GM10847 (cell line): Measurements from ENCODE around the gene CFI.

Source experiments
- POLR2A ChIP-seq: IDR thresholded peaks from 2 replicates; pipeline ENCODE4 v1.6.1; 2011; ENCODE audit not compliant: insufficient read length; ENCODE audit errors: extremely low read depth

CFI gene

DNA sequence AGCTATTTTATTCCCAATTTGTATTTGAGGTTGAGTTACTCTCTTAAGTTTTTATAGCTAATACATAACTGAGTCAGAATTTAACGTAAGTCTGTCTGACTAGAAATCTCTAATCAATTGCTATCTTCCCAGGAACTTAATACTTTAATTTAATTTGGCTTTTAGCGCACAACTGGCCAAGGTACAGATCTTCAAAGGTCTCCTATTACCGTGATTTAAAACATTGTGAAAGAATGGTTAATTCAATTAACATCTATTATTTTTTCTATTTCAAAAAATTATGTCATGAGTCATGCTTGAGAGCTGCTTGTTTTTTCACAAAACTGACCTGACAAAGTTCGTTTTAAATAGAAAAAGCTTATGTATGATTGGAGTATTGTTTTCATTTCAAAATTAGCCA is 49.9 kb downstream of the CFI start:
- no peak for TF ChIP-seq POLR2A

DNA sequence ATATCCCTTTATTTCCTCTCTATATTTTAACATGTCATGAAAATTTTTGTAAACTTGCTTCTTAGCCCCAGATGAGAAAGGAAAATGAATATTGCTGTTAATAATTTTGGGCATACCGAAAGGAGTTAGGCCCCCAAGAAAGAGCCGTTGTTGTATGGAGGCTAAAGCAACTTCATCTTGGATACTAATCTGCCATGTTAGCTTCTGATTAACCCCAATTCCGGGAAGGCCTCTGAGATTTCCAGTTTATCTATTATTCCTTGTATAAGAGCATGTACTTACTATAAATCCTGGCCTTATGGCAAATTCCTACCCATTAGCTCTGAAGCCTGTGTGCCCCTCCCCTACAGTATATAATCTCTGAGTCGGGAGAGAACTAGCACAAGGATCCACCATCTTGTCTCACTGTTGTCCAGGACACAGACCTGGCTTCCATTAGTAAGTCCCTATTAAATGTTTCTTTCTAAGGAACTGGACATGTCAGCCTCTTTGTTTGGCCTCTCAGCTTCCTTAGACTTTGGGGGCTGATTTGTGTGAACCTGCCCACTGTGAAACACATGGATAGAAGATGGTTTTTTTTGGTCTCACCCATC is 51.1 kb downstream of the CFI start:
- TF ChIP-seq POLR2A, result no peak

DNA sequence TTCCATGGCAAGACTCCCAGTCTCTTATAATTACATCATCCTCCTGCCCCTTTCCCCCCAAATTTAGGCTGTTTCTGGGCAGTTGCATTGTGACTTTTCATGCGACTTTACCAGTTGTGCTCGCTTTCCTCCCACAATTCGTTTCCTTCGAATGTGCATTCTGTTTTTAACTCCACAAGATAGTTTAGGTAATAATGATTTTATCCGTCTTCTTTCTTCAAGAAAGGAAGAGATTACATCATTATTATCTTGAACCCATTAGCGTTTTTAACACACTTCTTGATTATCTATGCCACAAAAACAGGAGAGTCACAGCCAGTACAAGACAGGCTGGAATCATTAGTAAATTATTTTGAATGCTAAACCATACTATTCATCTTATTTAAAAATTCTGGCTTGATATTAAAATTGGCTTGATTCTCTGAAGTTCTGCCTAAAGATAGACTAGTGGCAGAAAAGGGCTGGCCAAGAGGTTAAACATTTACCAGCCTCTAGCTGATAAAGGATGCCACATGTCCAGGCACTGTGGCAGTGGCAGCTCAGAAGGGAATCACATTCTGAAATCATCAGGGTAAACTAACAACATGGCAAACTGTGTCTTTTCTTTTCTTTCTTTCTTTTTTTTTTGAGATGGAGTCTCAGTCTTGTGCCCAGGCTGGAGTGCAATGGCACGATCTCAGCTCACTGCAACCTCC is 52.3 kb downstream of the CFI start:
- no peak for TF ChIP-seq POLR2A

DNA sequence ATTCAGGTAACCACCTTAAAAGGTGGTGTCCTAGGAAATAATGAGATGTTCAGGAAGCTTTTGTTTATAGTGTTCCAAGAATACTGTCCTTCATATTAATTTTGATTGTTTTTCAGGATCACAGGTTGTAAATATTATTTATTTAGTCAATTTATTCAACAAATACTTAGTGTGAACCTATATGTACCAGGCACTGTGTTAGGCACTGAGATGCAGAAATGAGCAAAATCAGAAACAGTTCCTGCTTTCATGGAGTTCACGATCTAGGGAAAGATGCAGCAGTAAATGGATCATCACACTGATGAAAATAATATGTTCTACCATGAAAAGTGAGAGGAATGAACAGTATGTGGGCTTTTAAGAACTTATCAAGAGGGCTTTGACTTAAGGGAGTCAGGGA is 53.7 kb downstream of the CFI start:
- TF ChIP-seq POLR2A, result no peak

DNA sequence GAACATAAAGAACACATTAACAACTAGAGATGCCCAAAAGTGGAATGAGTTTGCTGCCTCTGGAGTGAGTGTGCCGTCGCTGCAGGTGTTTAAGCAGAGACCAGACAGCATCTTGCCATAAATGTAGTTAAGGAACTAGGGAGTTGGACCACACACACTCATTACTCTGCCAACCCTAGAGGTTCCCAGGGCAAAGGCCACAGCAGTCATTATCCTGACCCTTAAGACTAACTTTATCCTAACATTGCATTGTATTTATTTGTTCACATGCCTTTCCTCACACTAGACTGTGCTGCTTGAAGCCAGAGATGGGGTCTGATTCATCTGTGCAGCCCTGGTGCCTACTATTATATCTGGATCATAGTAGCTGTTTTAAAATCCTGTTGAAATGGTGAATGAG is 55.1 kb downstream of the CFI start:
- no peak for TF ChIP-seq POLR2A

DNA sequence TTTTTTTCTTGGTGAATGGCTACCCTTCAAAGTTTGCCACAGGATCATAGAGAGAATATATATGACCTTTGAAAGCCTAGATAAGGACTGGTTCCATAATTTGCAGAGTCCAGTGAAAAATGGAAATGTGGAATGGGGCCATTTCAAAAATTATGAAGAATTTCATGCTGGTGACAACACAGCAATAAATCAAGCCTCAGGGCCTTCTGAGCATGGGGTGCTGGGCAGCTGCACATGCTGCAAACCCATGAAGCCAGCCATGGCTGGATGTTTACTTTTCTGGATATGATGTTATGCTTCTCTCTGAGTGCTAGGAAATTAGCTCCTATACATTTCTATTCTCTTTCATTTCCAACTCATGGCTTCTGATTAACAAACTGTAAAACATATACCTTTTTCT is 56.0 kb downstream of the CFI start:
- TF ChIP-seq POLR2A, result no peak

DNA sequence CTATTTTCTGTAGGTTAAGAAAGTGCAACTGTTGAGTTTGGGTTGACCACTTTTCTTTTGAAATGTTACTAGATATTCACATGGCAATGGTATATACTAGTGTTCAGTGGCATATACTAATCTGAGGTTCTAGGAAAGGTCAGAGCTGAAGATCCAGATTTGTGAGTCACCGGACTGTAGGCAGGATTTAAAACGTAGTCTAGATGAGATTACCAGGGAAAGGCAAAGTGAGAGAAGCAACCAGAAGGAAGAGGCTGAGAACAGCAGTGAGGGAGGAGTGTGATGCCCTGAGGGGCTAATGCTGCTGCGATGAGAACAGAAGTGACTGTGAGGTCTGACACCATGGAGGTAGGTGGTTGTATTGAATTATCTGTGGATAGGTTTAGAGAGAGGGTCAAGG is 62.3 kb downstream of the CFI start:
- no peak for TF ChIP-seq POLR2A

DNA sequence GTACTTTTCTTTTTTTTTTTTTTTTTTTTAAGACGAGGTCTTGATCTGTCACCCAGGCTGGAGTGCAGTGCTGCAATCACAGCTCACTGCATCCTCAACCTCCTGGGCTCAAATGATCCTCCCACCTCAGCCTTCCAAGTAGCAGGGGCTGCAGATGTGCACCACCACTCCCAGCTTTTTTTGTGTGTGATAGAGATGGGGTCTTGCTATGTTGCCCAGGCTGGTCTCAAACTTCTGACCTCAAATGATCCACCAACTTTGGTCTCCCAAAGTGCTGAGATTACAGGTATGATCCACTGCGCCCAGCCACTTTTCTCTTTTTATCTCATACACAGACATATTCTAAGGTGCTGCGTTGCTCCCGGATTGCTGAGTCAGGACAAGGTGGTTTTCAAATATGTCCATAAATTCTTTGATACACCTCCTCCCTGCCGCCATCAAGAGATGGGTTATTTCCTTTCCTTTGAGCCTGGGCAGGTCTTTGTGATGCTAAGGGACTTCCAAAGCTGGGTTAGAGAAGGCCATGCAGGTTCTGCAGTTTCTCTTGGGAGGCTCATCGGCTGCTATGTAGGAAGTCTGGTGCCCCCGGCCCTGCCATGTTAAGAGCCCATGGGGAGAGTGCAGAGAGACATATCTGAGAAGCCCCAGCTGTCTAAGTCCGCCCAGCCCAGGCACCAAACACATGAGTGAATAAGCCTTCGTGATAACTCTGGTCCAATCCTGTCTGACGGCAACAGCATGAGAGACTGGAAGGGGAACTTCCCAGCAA is 63.5 kb downstream of the CFI start:
- TF ChIP-seq POLR2A, result no peak

DNA sequence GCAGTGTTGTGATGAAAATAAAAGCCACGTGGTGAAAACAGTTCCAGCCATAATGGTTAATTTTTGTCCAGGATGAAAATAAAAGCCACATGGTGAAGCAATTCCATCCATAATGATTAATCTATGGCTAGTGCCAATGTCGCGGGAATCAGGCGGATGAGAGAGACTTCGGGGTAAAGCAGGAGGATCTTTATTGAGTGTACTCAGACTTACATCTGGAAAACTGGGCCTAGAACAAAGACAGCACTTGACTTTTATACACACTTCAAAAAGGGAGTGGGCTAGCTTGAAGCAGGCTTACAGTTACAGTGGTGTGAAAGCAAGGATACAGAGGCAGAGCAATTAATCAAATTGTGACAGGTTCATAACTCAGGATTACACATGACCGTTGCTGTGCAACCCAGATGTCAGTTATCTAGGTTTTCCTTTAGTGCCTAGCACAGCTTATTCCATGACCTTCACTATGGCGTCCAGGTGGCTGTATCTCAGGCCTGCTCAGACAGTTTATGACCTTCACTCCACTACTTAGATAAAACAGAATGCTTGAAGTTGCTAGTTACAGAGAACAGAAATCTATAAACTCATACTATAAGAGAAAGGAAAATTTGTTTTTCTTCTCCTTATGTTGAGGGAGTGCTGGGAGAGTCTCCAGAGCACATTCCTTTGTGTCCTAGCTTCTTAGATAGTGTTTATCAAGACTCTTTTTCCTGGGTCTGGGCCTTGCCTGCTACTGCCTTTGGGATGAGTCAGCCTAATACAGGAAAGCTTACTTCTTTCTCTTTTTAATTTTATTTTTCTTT is 66.0 kb downstream of the CFI start:
- no peak for TF ChIP-seq POLR2A

DNA sequence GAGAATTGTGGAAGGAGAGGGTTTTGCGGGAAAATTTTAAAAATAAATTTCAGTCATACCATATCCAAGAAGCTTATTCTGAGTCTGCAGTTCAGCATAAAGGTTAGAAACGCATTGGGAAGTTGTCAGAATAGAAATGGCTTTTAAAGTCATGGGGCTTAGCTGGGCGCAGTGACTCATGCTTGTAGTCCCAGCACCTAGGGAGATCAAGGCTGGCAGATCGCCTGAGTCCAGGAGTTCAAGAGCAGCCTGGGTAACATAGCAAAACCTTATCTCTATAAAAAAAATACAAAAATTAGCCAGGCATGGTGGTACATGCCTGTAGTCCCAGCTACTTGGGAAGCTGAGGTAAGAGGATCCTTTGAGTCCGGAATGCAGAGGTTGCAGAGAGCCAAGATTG is 68.1 kb downstream of the CFI start:
- TF ChIP-seq POLR2A, result no peak

DNA sequence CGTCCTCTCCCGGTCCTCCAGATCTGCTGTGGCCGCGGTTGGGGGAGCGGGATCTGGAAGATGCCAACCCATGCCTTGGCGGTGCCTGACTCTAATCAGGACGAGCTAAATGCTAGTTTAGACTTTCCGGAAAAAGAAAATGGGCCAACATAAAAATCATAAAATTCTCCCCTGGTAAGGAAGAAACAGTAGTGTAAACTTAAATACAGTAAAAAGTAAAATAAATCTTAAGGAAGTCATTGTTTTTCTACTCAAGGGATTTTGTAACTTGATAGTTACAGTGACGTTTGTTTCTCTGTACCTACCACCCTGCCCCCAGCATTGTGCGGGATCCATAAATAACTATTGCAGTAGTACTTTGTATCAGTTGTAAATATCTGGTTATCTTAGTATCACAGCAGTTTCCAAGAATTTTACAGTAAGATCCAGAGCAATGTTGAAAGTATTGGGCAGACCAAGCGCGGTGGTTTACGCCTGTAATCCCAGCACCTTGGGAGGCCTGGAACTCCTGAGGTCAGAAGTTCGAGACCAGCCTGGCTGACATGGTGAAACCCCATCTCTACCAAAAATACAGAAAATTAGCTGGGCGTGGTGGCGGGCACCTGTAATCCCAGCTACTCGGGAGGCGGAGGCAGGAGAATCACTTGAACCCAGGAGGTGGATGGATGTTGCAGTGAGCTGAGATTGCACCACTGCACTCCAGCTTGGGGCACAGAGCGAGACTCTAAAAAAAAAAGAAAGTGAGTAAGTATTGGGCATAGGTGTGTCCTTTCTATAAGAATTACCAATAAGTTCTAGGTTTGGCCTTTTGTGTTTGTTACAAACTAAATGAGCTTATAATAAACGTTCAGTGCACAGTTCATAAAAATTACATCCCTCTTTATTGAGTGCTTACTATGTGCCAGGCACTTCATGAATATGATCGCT is 70.9 kb downstream of the CFI start:
- no peak for TF ChIP-seq POLR2A

DNA sequence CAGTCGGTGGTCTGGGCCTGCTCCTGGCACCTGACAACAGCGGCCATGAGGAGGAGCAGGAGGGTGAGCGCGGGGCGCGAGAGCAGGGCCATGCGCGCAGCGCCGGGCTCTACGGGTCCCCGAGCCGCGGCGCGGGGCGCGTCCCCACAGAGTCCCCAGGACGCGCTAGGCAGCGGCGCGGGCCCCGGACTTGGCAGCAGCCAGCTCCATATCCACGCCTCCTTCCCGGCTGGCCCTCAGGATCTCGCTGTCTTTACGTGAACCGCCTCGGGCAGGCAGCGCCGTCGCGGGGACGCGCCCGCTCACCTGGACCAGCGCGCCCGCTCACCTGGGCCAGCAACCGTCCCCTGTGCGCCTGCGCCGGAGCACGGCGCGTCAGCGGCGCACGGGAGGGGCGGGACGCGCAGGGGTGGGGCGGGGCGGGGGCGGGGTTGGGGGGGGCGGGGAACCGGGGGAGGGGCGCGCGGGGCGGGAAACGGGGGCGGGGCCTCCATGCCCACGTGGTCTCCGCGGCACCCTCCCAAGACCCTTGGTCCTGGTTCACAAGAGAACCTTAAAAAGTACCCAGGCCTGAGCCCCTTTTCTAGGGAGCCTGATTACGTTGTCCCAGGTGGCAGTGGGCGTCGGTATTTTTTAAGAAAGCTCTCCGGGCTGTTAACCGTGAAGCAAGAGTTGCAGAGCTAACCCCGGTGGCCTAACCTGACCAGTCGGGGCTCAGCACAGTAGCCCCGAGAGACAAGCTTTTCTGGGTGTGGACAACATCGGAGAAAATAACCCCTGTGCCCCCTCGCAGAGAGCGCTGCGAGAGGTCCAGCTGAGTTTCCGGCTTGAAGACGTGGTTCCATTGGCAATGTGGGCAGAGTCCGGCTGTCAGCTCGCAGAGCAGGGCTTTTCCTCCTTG is 71.8 kb downstream of the CFI start, which contains the start of gene PLA2G12A:
TSS of gene PLA2G12A (minus strand) at position 353 of the 901 bp plus-strand sequence. CDS start at position 92, 261 bp downstream.
- TF ChIP-seq POLR2A, result peak; percentile 42

DNA sequence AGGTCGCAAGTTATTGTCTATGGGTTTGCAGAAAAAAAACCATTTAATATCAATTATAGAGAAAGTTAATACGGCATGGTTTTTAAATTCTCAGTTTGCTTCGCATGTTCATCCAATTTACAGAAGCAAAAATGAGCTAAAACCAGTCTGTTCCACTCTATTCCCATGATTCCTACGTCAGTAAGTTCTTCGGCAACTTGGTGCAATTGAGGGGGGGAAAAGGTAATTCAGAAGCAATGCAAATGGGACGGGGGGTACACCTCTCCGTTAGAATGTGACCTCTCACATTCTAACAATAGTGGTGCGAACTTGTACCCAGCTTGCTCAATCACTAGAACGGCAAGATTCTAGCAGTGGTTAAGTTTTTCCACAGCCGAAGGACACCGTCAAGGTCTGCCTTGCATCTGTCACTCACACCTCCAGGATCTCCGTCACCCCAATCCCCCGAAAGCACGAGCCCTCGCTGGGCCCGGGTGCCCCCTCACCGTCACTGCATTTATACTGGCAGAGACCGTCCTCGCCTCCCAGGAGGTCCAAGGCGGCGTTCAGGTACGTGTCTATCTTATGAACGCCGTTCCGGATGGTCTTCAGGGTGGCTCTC is 72.6 kb downstream of the CFI start:
- no peak for TF ChIP-seq POLR2A
